Glomerular endothelial cell (primary cell): ENCODE measurements around the gene SMPDL3B. TPM values are rescaled to one million over a fixed set of nuclear protein-coding genes. Genes with fewer than 3 reads are reported as not detected.

Experiments used
- DNase-seq: peaks from one replicate; pipeline ENCODE4 v3.0.0-alpha.2; 2011; ENCODE audit warnings: low read depth, low spot score; ENCODE audit errors: extremely low read depth
- total RNA-seq: library from RNA; depleted of rRNA; stranded (reverse); fragments of >200 nt; gene quantifications from 2 replicates; pipeline ENCODE4 v1.2.3, GENCODE V29; 2015

SMPDL3B gene
- 1.8 TPM in 1 of 2 replicates, not detected in the other for total RNA-seq

- no peak for DNase-seq
Measured at GRCh38 chr1:27934818-27935549, at the start of gene SMPDL3B. SMPDL3B (plus strand) TSS chr1:27935000; CDS start chr1:27935184, 184 bp downstream.

GRCh38 chr1:27885114-27885528, 49.7 kb upstream of the SMPDL3B start:
- DNase-seq, result no peak

GRCh38 chr1:27885621-27886352, 49.0 kb upstream of the SMPDL3B start:
- no peak for DNase-seq

GRCh38 chr1:27886353-27886679, 48.5 kb upstream of the SMPDL3B start:
- DNase-seq, result no peak

- DNase-seq, result no peak
Measured at GRCh38 chr1:27886744-27887143, 48.1 kb upstream of the SMPDL3B start.

- DNase-seq, result no peak
Measured at GRCh38 chr1:27887215-27888021, 47.4 kb upstream of the SMPDL3B start.

- DNase-seq, result no peak
Measured at GRCh38 chr1:27889506-27889905, 45.3 kb upstream of the SMPDL3B start.

GRCh38 chr1:27891196-27891889, 43.5 kb upstream of the SMPDL3B start:
- DNase-seq, result no peak

GRCh38 chr1:27894521-27894920, 40.3 kb upstream of the SMPDL3B start:
- no peak for DNase-seq

GRCh38 chr1:27906759-27907158, 28.0 kb upstream of the SMPDL3B start:
- DNase-seq, result no peak

- DNase-seq, result no peak
Measured at GRCh38 chr1:27912429-27912828, 22.4 kb upstream of the SMPDL3B start.

- no peak for DNase-seq
Measured at GRCh38 chr1:27915082-27915575, 19.7 kb upstream of the SMPDL3B start.

- no peak for DNase-seq
Measured at GRCh38 chr1:27922272-27922671, 12.5 kb upstream of the SMPDL3B start.

GRCh38 chr1:27928216-27928954, 6.4 kb upstream of the SMPDL3B start:
- no peak for DNase-seq

GRCh38 chr1:27931184-27931583, 3.6 kb upstream of the SMPDL3B start:
- no peak for DNase-seq

GRCh38 chr1:27931759-27932158, 3.0 kb upstream of the SMPDL3B start:
- DNase-seq, result no peak

GRCh38 chr1:27935721-27936120, 921 bp downstream of the SMPDL3B start:
- DNase-seq, result no peak

- DNase-seq, result no peak
Measured at GRCh38 chr1:27936370-27936769, 1.6 kb downstream of the SMPDL3B start.

- DNase-seq, result no peak
Measured at GRCh38 chr1:27937524-27937836, 2.7 kb downstream of the SMPDL3B start.

- no peak for DNase-seq
Measured at GRCh38 chr1:27938488-27938887, 3.7 kb downstream of the SMPDL3B start.
